RWPE2 (cell line): ENCODE measurements around the gene WDR20.

Source experiments
- ATAC-seq: fragments of 200-7000 bp; cut with Tn5 transposase; 3 replicates; pipeline ENCODE4 v1.9.1; 2021; ENCODE audit warnings: low read depth
- DNase-seq: peaks from one replicate; pipeline ENCODE4 v3.0.0-alpha.2; 2020; ENCODE audit warnings: low spot score
- H3K27ac ChIP-seq: fragments of 450-650 bp; 2 replicates; pipeline ENCODE4 v1.5.1; 2017; ENCODE audit warnings: mild to moderate bottlenecking; ENCODE audit not compliant: poor library complexity, severe bottlenecking
- H3K27me3 ChIP-seq: fragments of 250-450 bp; sonication (Bioruptor Pico); 2 replicates; pipeline ENCODE4 v1.5.1; 2021; ENCODE audit warnings: mild to moderate bottlenecking, moderate library complexity; ENCODE audit not compliant: insufficient read depth, poor library complexity, severe bottlenecking
- H3K36me3 ChIP-seq: fragments of 250-450 bp; sonication (Bioruptor Pico); 2 replicates; pipeline ENCODE4 v1.5.1; 2020; ENCODE audit warnings: low read depth, mild to moderate bottlenecking, moderate library complexity
- H3K4me1 ChIP-seq: fragments of 250-450 bp; sonication (Bioruptor Pico); 2 replicates; pipeline ENCODE4 v1.5.1; 2021; ENCODE audit warnings: mild to moderate bottlenecking, moderate library complexity; ENCODE audit not compliant: insufficient read depth, poor library complexity, severe bottlenecking
- H3K4me3 ChIP-seq: fragments of 250-450 bp; sonication (Bioruptor Pico); 2 replicates; pipeline ENCODE4 v1.5.1; 2021; ENCODE audit warnings: mild to moderate bottlenecking, moderate library complexity; ENCODE audit not compliant: severe bottlenecking
- H3K9me3 ChIP-seq: fragments of 250-450 bp; sonication (Bioruptor Pico); 2 replicates; pipeline ENCODE4 v1.5.1; 2021; ENCODE audit warnings: mild to moderate bottlenecking, moderate library complexity; ENCODE audit not compliant: severe bottlenecking
- CTCF ChIP-seq: fragments of 450-650 bp; IDR thresholded peaks from one replicate; pipeline ENCODE4 v1.5.1; 2017; ENCODE audit warnings: mild to moderate bottlenecking, moderate library complexity; ENCODE audit not compliant: poor library complexity, severe bottlenecking

WDR20 gene

GRCh38 chr14:102213984-102214658, 74.4 kb downstream of the WDR20 start:
- peak; percentile 43 for TF ChIP-seq CTCF
- H3K4me1 ChIP-seq, result no peaks in the 10 kb centered on the region
- H3K27ac ChIP-seq, result no peak overlapping the region
- H3K9me3 ChIP-seq, result no peaks in the 10 kb centered on the region
- DNase-seq (no peak), ATAC-seq (no peak)
- H3K27me3 ChIP-seq, result no peaks in the 10 kb centered on the region
- H3K36me3 ChIP-seq, result peaks cover 39% of the 10 kb centered on the region
- no peak overlapping the region for H3K4me3 ChIP-seq

GRCh38 chr14:102215071-102215470, 75.4 kb downstream of the WDR20 start:
- TF ChIP-seq CTCF, result no peak
- no peak overlapping the region for H3K4me3 ChIP-seq
- ATAC-seq (no peak), DNase-seq (no peak)
- H3K27ac ChIP-seq, result no peak overlapping the region
- H3K36me3 ChIP-seq, result peaks cover 30% of the 10 kb centered on the region
- H3K4me1 ChIP-seq, result peaks cover 1% of the 10 kb centered on the region
- no peaks in the 10 kb centered on the region for H3K9me3 ChIP-seq
- no peaks in the 10 kb centered on the region for H3K27me3 ChIP-seq

GRCh38 chr14:102215576-102216250, 76.0 kb downstream of the WDR20 start:
- no peak for DNase-seq
- no peak for TF ChIP-seq CTCF

GRCh38 chr14:102217399-102217798, 77.7 kb downstream of the WDR20 start:
- H3K27ac ChIP-seq, result no peak overlapping the region
- peaks cover 18% of the 10 kb centered on the region for H3K36me3 ChIP-seq
- ATAC-seq, result no peak
- no peaks in the 10 kb centered on the region for H3K27me3 ChIP-seq
- no peak for DNase-seq
- H3K4me1 ChIP-seq, result peaks cover 13% of the 10 kb centered on the region
- no peak for TF ChIP-seq CTCF
- H3K4me3 ChIP-seq, result no peak overlapping the region
- no peaks in the 10 kb centered on the region for H3K9me3 ChIP-seq

More at GRCh38 chr14:102215576-102216250, 76.0 kb downstream of the WDR20 start:
- peaks cover 25% of the 10 kb centered on the region for H3K36me3 ChIP-seq
- peaks cover 7% of the 10 kb centered on the region for H3K4me1 ChIP-seq
- ATAC-seq, result no peak
- H3K27ac ChIP-seq, result no peak overlapping the region
- no peaks in the 10 kb centered on the region for H3K9me3 ChIP-seq
- H3K27me3 ChIP-seq, result no peaks in the 10 kb centered on the region
- no peak overlapping the region for H3K4me3 ChIP-seq

GRCh38 chr14:102217987-102218421, 78.3 kb downstream of the WDR20 start:
- Histone ChIP-seq H3K27me3 (no peaks in the 10 kb centered on the region), H3K4me1 (peaks cover 13% of the 10 kb centered on the region), H3K4me3 (no peak overlapping the region), H3K27ac (no peak overlapping the region), H3K9me3 (no peaks in the 10 kb centered on the region), H3K36me3 (peaks cover 15% of the 10 kb centered on the region)
- no peak for ATAC-seq
- no peak for TF ChIP-seq CTCF
- no peak for DNase-seq
